GM12891 (cell line): Measurements from ENCODE around the gene ATP8A2.

Experiments used
- PAX5 ChIP-seq: IDR thresholded peaks from 2 replicates; pipeline ENCODE4 v1.6.1; 2011; ENCODE audit warnings: low read length, moderate library complexity, mild to moderate bottlenecking; ENCODE audit not compliant: insufficient read depth, severe bottlenecking
- POLR2A ChIP-seq: IDR thresholded peaks from 2 replicates; pipeline ENCODE4 v1.6.1; 2011; ENCODE audit warnings: low read depth, low read length, control low read depth

DNA sequence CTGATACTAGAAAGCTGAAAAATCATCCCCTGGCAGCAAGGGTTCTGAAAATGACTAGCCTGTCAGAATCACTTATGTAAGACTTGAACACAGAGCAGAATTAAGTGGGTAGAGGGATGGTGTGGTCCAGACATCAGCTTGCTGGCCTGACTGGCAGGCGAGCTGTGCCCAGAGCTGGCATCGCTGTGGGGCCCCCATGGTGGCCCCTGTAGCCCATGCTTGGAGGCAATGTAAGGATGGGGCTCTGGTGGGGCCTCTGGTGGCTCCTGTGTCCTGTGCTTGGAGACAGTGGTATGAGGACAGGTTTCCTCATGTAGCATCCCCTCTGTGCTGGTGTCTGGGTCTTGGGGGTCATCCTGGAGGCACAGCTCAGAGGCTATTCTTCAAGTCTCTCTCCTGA, 347.9 kb downstream of the ATP8A2 start:
- TF ChIP-seq PAX5 (no peak), POLR2A (no peak)
